PC-9 (cell line): ENCODE measurements around the gene AKAP8. TPM values are rescaled to one million over a fixed set of nuclear protein-coding genes. Genes with fewer than 3 reads are reported as not detected.

ENCODE experiments used
- BruUV-seq: library from RNA; stranded (reverse); fragments of 400-500 nt; replicated peaks from 2 replicates; lab custom pipeline; 2021; lab: Mats Ljungman, UMichigan
- CTCF ChIA-PET: fragments of 300-600 bp; sonication (Branson Sonifier 250); formaldehyde crosslinking; loops from one replicate; lab custom pipeline; 2022; ENCODE audit warnings: antibody characterized with exemption; lab: Charles Lee
- POLR2A ChIA-PET: fragments of 300-600 bp; sonication (Branson Sonifier 250); formaldehyde crosslinking; loops from one replicate; lab custom pipeline; 2022; ENCODE audit warnings: antibody characterized with exemption; ENCODE audit not compliant: unreplicated experiment; lab: Charles Lee
- DNase-seq, 2 experiments: peaks; one replicate each; pipeline versions ENCODE4 v3.0.0 to v3.0.0-alpha.2; 2015 to 2022; ENCODE audit warnings: mixed read lengths in 1 of 2
- H2AFZ ChIP-seq: fragments of 200-600 bp; sonication (generic); 2 replicates; pipeline ENCODE4 v1.8.1; 2017; ENCODE audit warnings: antibody characterized with exemption
- H3F3A ChIP-seq: fragments of 200-600 bp; sonication (generic); 2 replicates; pipeline ENCODE4 v1.8.1; 2017; ENCODE audit warnings: antibody characterized with exemption, mild to moderate bottlenecking, low read depth; ENCODE audit not compliant: insufficient read depth
- H3K27ac ChIP-seq: fragments of 200-600 bp; sonication (generic); 2 replicates; pipeline ENCODE4 v1.6.1; 2016; ENCODE audit warnings: mixed run types
- H3K27me3 ChIP-seq: fragments of 200-600 bp; sonication (generic); 2 replicates; pipeline ENCODE4 v1.6.1; 2016; ENCODE audit warnings: low read depth, mixed run types; ENCODE audit not compliant: insufficient read depth
- H3K36me3 ChIP-seq: fragments of 200-600 bp; sonication (generic); 2 replicates; pipeline ENCODE4 v1.6.1; 2016; ENCODE audit warnings: low read depth, mixed run types
- H3K4me1 ChIP-seq: fragments of 200-600 bp; sonication (generic); replicated peaks from 2 replicates; pipeline ENCODE4 v1.6.1; 2016; ENCODE audit warnings: mixed run types; ENCODE audit not compliant: insufficient read depth
- H3K4me2 ChIP-seq: fragments of 200-600 bp; sonication (generic); 2 replicates; pipeline ENCODE4 v1.6.1; 2017; ENCODE audit warnings: mixed run types
- H3K4me3 ChIP-seq: fragments of 200-600 bp; sonication (generic); 2 replicates; pipeline ENCODE4 v1.6.1; 2016; ENCODE audit warnings: mixed run types
- H3K79me2 ChIP-seq: fragments of 200-600 bp; sonication (generic); 2 replicates; pipeline ENCODE4 v1.6.1; 2017; ENCODE audit warnings: low read depth, mixed run types
- H3K9me2 ChIP-seq: fragments of 200-600 bp; sonication (generic); 2 replicates; pipeline ENCODE4 v1.8.1; 2017; ENCODE audit warnings: mild to moderate bottlenecking; ENCODE audit not compliant: insufficient read depth
- H3K9me3 ChIP-seq: fragments of 200-600 bp; sonication (generic); 2 replicates; pipeline ENCODE4 v1.8.1; 2016; ENCODE audit warnings: low read depth; ENCODE audit not compliant: insufficient read depth
- H4K20me1 ChIP-seq: fragments of 200-600 bp; sonication (generic); 2 replicates; pipeline ENCODE4 v1.8.1; 2017; ENCODE audit not compliant: insufficient read depth
- CTCF ChIP-seq: fragments of 200-600 bp; sonication (generic); conservative IDR thresholded peaks from 2 replicates; pipeline ENCODE4 v1.6.1; 2017; ENCODE audit warnings: mixed run types, antibody characterized with exemption, mild to moderate bottlenecking, moderate library complexity
- EZH2 ChIP-seq: fragments of 200-600 bp; sonication (generic); IDR thresholded peaks from 2 replicates; pipeline ENCODE4 v1.8.0; 2017; ENCODE audit warnings: antibody characterized with exemption, low read depth
- intact Hi-C: fragments of 100-400 bp; cut with micrococcal nuclease; formaldehyde crosslinking; loops from one replicate; pipeline ENCODE4 v1.10.0; 2022; ENCODE audit not compliant: unreplicated experiment
- total RNA-seq: library from RNA; stranded (reverse); gene quantifications from 2 replicates; pipeline ENCODE4 v1.2.3, GENCODE V29; 2021

AKAP8 gene
- total RNA-seq, 1 experiment from 2014 or later, result 43.4 TPM

DNA sequence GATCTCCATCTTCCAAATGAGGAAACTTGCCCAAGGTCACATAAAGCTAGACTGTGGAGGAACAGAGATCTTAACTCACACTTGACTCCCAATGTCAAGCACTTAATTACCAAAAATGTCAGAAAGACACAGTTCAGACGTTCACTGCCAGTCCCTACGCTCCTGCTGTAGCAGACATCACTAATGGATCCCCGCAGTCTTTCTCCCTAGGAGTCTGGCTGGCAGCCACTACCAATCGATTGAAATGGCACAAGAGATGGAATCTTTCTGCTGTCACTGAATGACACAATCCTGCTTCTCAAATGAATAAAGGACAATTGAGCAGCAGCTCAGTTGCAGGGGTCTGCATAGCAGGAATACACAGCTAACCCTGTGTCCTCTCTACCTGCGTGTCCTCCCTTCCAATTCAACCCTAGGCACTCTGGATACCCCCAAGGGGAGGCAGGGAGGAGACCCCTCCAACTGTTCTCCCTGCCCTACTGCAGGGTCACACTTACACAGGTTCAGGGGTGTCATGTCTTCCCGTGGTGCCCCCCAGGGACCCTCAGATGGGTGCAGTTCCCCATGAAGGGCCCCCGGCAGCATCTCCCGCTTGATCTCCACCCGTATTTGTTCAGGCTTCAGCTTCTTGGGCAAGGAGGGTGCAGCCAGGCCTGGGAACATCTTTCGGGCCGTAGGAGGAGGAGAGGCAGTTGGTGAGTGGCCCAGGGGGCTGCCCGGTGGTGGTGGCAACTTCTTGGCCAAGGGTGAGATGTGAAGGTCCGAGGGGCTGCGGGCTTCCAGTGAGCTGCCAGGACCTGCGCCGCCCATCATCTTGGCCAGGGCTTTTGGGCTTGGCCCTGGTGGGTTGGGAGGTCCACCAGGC is 47.1 kb upstream of the AKAP8 start:
- ChIA-PET CTCF (no interaction called here), POLR2A (no interaction called here)
- Histone ChIP-seq H2AFZ (no peak overlapping the region), H3K27ac (no peak overlapping the region), H3K9me3 (no peaks in the 10 kb centered on the region), H3F3A (peaks cover 9% of the 10 kb centered on the region; the same call in 1 of the 2 replicates), H3K36me3 (peaks cover 17% of the 10 kb centered on the region; the same call in 1 of the 2 replicates), H3K9me2 (no peaks in the 10 kb centered on the region), H3K27me3 (no peaks in the 10 kb centered on the region), H3K79me2 (peaks cover 34% of the 10 kb centered on the region), H3K4me2 (no peak overlapping the region), H4K20me1 (peaks cover 18% of the 10 kb centered on the region), H3K4me3 (no peak overlapping the region), H3K4me1 (peaks cover 12% of the 10 kb centered on the region)
- intact Hi-C loops, result no loop called here
- TF ChIP-seq EZH2 (no peak), CTCF (no peak)
- BruUV-seq, result no TSS peak
- DNase-seq, result peak in 1 of 2 experiments; percentile 31

- H3F3A ChIP-seq, result peaks cover 16% of the 10 kb centered on the region; the same call in 1 of the 2 replicates
- ChIA-PET CTCF (no interaction called here), POLR2A (no interaction called here)
- H3K4me3 ChIP-seq, result no peak overlapping the region
- H3K27me3 ChIP-seq, result no peaks in the 10 kb centered on the region
- H3K4me1 ChIP-seq, result no peaks in the 10 kb centered on the region
- DNase-seq, result no peak
- H3K79me2 ChIP-seq, result peaks cover 21% of the 10 kb centered on the region
- no peak overlapping the region for H3K27ac ChIP-seq
- H3K36me3 ChIP-seq, result peaks cover 17% of the 10 kb centered on the region; the same call in 1 of the 2 replicates
- intact Hi-C loops, result no loop called here
- H3K9me2 ChIP-seq, result no peaks in the 10 kb centered on the region
- no peaks in the 10 kb centered on the region for H3K9me3 ChIP-seq
- no peak overlapping the region for H3K4me2 ChIP-seq
- TF ChIP-seq CTCF (no peak), EZH2 (no peak)
- H4K20me1 ChIP-seq, result peaks cover 12% of the 10 kb centered on the region
- no TSS peak for BruUV-seq
- H2AFZ ChIP-seq, result no peak overlapping the region
Measured at GRCh38 chr19:15425321-15425950, 45.8 kb upstream of the AKAP8 start.

DNA sequence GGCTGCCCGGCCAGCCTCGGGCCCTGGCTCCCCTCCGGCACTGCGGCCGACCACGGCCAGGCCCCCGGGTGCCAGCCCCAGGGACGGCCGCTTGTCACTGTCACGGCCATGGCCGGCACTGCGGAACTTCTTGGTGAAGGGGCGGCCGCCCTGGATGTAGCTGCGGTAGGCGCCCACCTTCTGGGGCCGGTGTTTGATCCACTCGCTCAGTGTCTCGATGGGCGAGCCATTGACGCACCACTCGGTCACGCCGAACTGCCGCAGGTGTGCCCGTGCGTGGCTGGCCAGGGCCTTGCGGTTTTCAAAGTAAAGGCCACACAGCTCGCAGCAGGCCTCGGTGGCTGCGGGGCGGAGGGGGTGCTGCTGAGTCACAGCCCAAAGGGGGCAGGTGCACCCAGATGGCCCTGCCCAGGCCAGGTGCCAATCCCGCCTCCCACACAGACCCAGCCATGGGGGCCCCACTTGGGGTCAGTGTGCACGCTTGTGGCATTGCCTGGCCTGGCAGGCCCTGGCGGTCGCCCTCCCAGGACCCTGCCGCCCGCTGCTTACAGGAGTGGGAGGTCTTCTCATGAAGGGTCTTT is 45.2 kb upstream of the AKAP8 start:
- BruUV-seq, result no TSS peak
- Histone ChIP-seq H3K9me3 (no peaks in the 10 kb centered on the region), H2AFZ (no peak overlapping the region), H3K27ac (no peak overlapping the region), H3K27me3 (no peaks in the 10 kb centered on the region), H3F3A (peaks cover 23% of the 10 kb centered on the region; the same call in 1 of the 2 replicates), H3K9me2 (no peaks in the 10 kb centered on the region), H3K4me1 (peaks cover under 1% of the 10 kb centered on the region; the same call in 1 of the 2 replicates), H4K20me1 (peaks cover 10% of the 10 kb centered on the region), H3K79me2 (peaks cover 14% of the 10 kb centered on the region), H3K4me3 (no peak overlapping the region), H3K36me3 (peaks cover 17% of the 10 kb centered on the region; the same call in 1 of the 2 replicates), H3K4me2 (no peak overlapping the region)
- intact Hi-C loops, result no loop called here
- no peak for DNase-seq
- TF ChIP-seq EZH2 (no peak), CTCF (no peak)
- ChIA-PET CTCF (no interaction called here), POLR2A (interaction anchor here (0.6 kb wide), 1 partner anchor 28 kb away, joined by 3 read pairs; no protein-coding TSS in a partner anchor)
